IPS DF 4.7 (cell line): ENCODE measurements around the gene TMUB1.

ENCODE experiments used
- DNase-seq: peaks from one replicate; pipeline ENCODE4 v3.0.0-alpha.2; 2013; ENCODE audit warnings: low spot score; ENCODE audit errors: extremely low read depth

TMUB1 gene

DNA sequence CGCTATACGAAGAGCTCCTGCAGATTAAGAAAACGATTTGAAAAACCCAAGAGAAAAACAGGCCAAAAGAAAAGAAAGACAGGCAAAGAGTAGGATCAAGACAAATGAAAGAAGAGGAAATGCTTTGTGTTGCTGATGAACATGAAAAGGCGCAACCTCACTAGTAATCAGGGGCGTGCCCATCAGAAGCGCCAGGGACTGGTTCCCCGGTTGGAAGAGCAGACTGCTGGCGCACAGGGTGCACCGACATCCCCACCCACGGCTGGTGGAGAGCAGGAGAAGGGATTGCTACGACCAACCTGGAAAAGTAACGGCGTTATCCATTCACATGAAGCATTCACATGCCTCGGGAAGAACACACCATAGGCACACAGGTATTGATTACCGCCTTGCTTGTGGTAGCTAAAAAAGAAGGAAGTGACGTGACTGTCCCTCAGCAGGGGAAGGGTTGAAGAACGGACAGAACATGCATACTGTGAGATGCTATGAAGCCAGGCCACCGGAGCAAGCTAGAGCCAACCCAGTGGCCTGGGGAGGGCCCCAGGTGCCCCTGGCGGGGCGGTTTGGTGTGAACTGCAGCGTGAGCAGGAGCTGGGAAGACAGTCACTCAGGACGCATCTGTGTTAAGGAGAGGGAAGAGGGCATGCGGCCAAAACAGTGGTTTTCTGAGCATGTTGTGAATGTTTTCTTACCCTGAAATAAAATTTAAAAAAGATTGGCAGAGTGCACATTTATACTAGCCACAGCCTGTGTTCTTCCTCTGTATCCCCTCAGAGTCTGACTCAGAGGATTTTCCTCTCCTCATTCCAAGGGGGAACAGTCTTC lies 21.3 kb upstream of the TMUB1 start:
- DNase-seq, result no peak

DNA sequence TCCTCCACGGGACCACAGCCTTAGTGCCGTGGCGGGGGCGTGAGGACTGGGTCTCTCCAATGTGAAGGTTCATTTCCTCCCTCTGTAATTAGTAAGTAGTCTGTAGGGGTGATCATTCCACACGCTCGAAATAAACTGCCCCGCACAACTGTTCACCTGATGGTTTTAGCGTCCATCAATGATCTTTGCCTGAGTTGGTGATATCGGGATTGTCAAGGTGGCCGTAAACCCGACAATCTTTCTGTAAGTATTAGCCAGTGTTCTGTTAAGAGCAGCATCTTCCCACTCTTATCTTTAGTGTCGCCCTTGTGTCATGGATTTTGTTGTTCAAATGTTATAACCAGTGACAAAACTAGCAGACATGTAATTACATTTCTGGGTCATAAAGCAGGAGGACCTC lies 20.7 kb upstream of the TMUB1 start:
- DNase-seq, result no peak

DNA sequence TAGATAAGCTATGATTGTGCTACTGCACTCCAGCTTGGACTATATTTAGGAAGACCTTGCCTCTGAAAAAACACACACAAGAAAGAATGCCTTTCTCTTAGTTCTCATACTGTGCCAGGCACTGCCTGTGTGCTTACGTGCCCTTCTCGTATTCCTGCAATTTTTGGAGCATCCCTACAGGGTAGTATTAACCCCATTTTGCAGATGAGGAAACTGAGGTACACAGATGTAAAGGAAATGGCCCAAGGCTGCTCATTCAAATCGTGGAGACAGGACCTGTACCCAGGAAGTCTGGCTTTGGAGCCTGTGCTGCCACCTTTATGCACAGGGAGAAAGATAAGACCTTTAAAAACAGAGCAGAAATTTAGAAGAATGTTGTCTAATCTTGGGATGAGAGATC lies 19.7 kb upstream of the TMUB1 start:
- no peak for DNase-seq

DNA sequence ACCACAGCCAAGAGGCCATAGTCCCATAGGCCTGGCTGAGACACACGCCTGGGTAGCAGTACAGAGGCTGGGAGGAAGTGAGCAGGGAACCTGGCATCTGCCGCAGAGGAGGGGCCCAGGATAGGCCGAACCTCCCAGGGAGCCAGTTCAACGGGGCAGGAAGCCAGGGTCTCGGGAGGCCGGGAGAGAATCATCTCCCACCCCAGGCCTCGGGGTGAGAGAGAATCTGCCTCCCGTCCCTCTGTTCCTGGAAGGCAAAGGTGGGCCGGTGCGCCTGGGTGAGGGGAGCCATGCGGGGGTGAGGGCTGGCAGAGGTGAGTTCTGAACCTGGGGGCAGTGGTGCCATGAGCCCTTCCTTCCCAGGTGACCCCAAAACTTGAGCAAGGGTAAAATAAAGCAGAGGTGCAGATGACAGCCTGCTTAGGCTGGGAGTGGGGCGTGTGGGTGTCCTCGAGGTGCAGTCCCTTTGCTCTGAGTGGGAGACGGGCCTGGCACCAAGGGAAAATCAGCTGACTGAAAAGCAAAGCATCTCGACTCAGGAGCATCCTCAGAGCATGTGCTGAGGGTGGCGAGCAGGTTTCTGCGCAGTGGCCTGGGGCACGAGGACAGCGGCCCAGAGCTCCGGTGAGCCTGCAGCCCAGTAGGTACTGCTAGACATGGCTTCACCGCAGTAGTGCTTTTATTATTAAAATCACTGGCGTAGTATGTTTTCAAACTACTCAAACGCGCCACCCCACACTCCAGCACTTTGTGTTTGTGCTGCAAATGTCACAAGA lies 18.5 kb upstream of the TMUB1 start:
- no peak for DNase-seq

DNA sequence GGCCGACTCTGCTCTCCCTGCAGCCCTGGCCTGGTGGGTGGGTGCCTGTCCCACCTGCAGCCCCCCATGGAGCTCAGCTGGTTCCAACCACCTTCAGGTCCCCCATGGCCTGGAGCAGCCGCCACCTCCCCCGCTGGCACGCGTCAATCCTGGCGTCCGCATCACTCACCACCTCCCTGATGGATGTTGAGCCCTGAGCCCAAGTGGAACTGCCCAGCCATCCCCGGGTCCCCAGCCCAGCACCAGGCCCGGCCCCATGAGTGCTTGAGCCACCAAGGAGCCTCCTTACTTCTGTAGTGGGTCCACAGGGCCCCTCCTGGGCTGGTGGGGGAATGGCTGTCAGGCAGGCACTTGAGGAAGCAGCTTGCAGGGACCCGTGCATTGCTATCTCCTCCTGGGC lies 17.6 kb upstream of the TMUB1 start:
- DNase-seq, result no peak

DNA sequence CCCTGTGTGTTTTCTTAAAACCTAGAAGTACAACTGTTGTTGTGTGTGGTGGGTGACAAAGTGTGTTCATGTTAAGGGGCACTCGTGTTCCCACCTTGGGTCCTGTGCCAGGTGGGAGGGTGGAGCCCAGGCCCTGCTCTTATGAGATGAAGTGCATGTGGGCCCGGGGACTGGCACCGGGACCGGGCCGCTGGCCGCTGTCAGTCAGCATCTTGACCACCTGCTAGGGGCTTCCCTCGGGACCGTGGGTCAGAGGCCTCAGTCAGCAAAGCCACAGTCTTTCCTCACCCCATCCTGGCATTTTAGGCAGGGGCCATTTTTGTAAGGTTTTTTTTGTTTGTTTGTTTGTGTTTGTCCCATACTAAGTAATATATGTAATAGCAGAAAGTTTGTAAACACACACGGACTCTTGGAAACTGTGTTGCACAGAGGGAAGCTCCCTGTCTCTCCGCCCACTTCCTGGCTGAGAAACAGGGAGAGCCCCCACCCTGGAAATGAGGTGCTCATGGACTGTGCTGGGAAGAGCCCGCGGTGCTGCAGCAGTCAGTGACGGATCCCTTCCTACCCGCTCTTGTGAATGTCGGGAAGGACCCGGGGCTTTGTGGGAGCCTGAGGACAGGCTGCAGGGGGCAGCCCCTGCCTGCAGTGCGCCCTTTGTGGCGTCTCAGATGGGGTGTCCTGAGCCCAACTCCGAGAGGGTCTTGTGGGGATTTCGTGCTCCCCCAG lies 16.4 kb upstream of the TMUB1 start:
- DNase-seq, result no peak

DNA sequence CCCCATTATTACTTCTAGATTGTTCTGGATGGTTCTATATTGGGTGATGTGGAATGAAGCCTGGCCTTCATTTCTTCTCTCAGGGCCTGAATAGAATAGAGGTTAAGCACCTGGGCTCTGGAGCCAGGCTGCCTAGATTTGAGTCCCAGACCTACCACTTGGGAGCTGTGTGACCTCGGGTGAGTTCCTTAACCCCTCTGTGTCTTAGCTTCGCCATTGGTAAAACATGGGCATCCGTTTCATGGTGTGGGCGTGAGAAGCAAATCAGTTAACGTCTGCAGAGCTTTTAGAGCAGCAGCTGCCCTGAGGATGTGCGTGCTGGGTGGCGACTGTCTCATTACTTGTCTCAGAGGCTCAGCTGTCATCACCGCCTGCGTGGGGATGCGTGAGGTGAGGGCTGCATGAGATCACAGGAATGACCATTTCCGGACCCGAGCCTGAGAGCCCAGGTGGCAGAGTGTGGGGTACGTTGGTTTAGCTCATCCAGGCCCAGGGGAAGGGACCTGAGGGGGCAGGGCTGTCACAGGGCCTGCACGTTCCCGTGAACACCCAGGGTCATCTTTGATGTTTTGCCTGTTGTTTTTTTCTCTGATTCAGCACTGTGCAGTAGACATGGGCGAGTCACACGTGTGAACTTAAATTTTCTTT lies 12.7 kb upstream of the TMUB1 start:
- no peak for DNase-seq

DNA sequence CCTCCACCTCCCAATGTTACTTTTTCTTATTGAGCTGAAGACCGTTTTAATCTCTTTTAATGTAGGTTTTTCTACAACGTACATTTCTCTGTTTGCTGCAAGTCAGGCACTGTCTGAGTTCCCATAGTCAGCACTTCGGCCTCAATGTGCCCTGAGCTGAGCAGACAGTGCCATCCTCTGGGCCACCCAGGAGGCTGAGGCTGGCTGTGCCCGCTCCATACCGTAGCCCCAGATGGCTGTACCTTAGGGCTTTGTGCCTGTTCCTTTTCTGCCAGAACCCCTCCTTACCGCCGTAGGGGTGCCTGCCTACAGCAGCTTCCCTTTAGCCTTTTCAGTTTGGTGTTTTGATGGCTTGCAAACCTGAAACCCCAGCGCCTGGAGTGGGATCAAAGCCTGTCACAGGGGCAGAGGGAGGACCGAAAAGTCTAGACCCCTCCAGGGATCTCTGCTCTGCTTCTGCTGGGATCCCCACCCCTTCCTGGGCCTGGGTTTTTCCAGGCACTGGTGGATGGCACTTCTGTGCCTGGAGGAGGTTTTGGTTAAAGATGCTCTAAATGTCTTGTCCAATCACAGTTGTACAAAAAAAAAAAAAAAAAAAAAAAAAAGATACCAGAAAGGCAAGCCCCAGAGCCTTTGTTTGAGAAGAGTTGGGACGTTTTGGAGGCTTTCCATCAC lies 12.0 kb upstream of the TMUB1 start:
- DNase-seq, result no peak

DNA sequence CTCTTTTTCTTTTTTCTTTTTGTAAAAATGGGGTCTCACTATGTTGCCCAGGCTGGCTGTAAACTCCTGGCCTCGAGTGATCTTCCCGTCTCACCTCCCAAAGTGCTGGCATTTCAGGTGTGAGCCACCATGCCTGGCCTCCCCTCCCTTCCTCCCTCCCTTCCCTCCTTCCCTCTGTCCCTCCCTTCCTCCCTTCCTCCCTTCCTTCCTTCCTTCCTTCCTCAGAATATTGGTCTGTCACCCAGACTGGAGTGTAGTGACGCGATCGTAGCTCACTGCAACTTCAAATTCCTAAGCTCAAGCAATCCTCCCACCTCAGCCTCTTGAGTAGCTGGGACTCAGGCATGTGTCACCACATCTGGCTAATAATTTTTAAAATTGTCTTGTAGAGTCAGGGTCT lies 11.4 kb upstream of the TMUB1 start:
- DNase-seq, result no peak

DNA sequence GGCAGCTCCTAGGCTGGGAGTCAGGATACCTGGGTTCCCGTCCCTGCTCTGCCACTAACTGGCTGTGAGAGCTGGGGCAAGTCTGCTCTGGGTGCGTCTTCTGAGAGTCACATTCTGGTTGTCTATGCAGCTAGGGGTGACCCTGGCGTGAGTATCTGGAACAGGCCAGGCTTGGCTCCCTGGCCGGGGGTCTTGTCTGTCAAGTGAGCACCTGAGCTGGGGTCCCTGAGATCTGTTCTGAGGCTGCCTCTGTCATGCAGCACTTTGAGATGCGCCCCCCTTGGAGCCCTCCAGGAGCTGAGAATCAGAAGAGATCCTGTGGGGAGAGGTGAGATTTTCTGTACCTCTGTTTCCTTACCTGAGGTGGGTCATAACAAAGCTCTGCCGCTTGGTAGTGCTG lies 10.5 kb upstream of the TMUB1 start:
- DNase-seq, result no peak

DNA sequence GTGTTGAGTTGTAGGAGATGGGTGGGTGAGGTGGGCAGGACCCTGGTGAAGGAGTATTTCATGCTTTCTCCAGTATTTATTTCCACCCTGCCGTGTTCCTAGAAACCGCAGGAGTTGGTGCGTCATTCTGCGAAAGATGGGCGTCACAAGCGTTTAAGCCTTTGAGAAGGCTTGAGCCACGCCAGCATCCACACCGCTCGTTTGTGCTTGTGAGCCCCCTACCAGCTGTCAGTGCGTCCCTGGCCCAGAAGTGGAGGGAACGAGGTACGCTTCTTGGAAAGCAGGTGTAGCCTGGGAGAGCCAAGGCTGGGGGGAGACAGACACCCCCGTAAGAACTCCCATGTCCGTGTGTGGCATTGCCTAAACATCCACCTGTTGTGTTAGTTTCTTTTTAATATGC lies 8.7 kb upstream of the TMUB1 start:
- no peak for DNase-seq

DNA sequence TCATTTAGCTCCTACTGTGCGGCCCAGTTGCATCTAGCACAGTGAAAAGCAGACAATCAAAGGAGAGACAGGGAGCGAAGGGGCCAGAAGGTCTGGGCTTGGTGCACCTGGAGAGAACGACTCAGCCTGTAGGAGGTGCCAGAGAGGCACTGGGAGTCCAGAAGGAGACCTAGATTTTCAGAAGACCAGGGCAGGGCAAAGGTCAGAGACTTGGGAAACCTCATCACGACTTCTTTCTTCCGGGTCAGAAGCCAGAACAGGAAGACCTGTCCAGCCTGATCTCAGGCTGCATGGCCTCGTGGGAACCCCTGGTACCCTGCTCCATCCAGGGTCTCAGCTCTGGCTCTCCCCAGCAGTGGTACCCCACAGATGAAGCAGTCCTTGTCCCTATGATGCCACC lies 8.1 kb upstream of the TMUB1 start:
- no peak for DNase-seq

DNA sequence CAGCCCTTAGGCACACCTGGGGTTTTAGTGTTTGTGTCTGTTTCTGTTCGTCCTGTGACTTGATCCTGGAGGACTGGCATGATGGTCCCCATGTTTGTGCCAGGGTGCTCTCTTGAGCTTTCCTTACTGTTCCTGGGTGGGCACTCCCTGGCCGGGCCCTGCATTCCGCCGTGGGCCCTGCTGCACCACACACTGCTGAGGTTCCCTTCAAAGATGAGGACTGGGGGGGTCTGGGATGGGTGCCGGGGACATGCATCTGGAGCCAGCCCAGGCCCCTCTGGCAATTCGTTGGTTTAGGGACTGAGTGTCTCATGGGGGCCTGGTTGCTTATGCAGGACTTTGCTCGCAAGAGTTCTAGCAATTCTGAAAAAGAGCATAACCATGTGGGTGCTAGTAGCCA lies 7.7 kb upstream of the TMUB1 start:
- no peak for DNase-seq

DNA sequence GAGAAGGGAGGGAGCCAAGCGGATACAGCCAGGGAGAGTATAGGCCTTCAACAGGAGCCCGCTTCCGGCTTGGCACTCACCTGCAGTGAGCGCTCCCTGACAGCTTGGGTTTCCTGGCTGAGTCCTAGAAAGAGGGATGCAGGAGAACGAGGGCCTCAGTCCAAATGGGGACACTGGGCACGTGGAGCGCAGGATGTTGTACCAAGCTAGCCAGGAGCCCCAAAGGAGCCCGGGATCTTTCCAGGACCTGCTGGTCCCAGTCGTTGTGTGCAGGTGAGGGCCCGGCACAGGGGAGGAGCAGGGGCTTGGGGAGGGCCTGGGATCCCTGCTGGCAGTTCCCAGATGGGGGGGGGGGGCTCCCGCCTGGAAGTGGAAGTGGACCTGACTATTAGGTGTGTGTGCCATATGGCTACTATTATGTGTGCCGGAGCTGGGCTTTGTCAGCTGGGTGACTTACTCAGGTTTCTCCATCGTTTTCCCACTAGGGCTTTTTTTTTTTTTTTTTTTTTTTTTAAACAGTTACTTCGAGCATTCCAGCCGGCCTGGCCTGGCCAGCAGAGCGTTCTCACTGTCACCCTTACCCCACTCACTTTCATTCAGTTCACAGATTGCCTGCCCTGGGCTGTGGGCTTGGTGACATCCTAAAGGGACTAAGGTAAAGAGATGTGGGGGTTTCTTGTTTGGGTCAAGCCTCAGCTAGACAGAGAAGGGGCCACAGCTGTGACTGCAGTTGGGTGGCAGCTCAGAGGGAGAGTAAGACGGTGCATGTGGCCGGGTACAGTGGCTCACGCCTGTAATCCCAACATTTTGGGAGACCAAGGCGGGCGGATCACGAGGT lies 6.8 kb upstream of the TMUB1 start:
- DNase-seq, result no peak

DNA sequence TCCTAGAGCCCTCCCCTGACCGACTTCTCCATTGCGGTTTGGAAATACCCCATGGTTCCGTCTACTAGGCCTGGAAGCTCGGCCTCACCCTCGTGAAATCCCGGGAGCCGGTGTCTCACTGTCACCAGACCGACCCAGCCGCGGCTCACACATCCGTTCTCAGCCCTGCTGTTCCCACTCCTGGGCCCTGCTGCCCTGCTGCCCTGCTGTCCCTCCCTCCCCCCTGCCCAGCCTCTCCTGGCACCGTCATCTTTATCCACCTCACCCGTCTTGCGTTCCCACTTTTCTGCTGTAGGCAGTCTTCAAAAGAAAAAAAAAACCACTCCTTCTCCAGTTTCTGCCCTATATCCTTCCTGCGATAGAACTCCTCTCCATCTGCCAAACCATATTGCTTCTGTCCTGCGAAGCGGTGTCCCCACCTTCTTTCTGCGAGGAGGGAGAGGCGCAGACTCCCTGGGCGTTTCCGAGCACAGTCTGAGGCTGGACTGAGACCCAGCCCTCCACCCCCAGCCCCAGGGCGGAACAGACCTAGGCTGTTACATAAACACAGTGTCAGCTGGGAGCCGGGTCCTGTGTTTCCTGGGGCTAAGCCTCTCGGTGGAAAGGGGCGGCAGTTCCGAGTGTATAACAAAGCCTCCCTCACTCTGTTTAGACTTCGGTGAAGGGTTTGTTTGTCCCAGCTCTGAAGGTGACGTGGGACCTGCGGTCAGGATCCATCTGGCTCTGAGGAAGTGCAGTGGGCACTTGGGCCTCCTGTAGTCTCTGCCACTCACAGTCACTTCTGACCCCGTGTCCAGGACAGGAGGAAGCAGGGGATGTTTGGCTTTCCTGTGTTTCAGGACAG lies 5.8 kb upstream of the TMUB1 start:
- DNase-seq, result no peak

DNA sequence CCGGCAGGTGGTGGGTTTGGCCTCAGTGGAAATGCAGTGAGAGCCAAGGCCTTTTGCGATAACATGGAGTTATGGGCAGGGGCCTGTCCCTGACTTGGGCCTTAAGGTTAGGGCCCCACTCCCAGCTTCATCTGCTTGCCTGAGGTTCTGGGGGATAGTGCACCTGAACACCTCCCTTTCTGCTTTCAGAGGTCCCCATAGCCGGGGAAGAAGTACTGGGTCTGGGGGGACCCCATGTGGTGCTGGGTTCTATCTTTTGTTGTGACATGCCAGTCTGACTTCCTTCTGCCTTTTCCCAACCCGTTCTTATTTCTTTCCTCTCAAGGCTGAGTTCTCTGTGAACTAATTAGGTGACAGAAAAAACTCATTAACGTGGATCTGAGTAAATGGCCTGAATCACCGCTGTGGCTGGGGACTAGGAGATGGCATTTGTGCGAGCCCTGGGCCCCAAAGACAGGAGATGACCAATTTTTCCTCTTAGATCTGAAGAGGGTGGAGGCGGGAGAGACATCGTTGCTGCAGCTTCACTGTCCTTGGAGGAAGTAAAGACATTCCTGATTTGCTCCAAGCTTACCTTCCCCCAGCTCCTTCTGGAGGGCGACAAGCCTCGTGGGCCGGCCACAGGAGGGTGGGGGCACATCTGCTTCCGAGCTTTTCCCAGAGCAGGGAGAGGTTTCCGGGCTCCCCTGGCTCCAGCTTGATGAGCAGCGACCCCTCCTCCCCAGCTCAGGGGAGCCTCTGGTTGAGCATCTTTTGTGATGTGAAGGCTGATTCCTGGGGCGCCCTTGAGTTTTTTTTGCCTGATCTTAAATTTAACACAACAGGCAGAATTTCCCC lies 4.9 kb upstream of the TMUB1 start:
- no peak for DNase-seq

DNA sequence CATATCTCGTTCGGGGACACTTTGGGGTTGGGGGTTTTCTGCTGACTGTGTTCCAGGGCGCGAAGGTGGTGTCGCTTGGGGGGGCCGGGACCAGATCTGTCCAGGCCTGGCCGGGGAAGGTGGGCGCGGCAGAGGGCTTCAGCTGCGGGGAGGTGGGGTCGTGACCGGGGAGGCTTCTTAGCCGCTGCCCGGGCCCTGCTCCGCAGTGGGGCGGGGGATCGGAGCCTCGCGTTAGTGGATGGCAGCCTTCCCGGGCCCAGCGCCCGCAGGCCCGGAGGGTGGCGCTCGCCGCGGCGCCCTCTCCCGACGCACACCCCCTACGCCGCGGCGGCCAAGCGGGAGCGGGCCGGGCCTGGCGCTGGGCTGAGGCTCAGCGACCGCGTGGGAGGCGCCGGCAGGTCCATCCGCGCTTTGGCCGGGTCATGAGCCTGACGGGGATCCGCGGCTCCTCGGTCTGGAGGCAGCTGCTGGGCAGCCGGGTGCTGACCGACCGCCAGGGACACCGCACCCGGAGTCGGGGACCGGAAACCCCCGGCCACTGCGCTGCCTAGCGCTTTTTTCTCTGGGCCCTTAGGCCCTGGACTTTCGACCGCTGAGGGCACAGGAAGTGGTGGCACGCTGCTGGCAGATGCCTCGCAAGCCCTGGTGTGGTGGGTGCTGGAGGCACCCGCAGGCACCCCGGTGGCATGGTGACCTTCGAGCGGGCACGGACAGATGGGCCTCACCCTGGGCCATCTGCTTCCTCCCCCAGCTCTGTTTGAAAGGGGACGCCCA lies 4.1 kb upstream of the TMUB1 start:
- no peak for DNase-seq

DNA sequence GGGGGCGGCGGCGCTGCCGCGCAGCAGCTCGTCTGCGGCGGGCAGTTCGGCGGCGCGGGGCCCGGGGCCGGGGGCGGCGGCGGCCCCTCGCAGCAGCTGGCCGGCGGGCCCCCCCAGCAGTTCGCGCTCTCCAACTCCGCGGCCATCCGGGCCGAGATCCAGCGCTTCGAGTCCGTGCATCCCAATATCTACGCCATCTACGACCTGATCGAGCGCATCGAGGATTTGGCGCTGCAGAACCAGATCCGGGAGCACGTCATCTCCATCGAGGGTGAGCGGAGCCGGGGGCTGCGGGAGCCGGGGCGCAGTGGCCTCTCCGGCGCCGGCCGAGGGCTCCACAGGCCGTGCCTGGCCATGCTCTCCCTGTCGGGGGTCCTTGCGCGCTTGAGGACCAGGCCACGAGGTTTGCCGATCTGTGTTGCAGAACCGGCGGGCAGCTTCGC lies 3.5 kb upstream of the TMUB1 start:
- no peak for DNase-seq
